Activated CD8-positive, alpha-beta memory T cell treated with anti-CD3 and anti-CD28 coated beads, Interleukin-2, amount 50 U/mL, for 1 hour (primary cell): Measurements from ENCODE around the gene RAB38.

Experiments
- DNase-seq: peaks from one replicate; pipeline ENCODE4 v3.0.0-alpha.2; 2020; ENCODE audit errors: extremely low read depth

RAB38 gene

GRCh38 chr11:88169881-88170280 is 5.4 kb downstream of the RAB38 start:
- DNase-seq = no peak

- DNase-seq = no peak
Observed at GRCh38 chr11:88169471-88169870, 5.8 kb downstream of the RAB38 start.

- no peak for DNase-seq
Observed at GRCh38 chr11:88167853-88168252, 7.4 kb downstream of the RAB38 start.

DNA sequence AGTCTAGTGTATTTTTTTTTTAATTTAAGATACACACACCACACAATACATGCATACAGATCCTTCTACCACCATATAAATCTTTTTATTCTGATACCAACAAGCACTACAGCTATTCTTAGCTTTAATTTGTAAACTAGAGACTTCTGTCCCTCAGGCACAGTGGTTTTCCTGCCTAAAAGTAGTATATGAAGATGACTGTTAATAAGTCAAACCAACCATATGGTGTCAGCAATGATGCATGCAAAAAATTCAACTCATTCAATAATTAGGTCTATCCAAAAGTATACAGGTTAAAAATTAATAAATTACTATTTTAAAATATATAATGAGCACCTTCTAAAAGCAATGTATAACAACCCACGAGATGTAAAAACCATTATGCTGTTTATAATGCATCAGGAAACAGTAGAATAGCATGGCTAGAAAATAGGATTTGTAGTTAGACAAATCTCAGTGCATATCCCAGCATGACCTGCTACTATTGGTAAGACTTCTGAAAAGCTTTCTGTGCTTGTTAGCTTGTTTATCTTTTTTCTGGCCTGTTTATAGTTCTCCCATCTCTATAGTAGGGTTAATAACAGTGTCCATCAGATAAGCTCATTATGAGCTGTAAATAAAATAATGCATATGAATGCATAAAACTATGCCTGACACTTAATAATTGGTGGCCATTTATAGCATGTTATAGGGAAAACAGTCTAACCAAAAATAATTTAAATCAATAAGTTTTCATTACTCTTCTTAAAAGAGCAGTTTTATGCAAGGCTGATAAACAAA is 10.2 kb downstream of the RAB38 start:
- no peak for DNase-seq

DNA sequence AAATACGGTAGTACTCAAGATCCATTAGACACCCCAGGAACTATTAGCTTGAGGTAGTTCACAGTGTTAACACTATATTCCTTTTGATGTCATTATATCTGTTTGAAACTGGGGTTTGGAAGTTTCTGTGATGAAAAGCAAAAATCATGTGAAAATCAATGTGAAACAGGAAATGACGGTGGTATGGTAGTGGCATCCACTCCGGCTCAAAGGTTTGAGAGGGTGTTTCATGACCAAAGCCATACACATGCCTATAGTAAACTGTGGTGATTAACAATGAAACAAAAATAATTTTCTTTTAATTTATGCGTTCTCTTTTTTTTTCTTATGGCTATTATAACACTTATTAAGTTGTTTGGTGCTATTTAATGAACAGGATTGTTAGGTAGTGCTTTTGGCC is 10.9 kb downstream of the RAB38 start:
- DNase-seq = no peak

GRCh38 chr11:88158081-88158480 is 17.2 kb downstream of the RAB38 start:
- no peak for DNase-seq

- DNase-seq = no peak
Observed at GRCh38 chr11:88157370-88157769, 17.9 kb downstream of the RAB38 start.

DNA sequence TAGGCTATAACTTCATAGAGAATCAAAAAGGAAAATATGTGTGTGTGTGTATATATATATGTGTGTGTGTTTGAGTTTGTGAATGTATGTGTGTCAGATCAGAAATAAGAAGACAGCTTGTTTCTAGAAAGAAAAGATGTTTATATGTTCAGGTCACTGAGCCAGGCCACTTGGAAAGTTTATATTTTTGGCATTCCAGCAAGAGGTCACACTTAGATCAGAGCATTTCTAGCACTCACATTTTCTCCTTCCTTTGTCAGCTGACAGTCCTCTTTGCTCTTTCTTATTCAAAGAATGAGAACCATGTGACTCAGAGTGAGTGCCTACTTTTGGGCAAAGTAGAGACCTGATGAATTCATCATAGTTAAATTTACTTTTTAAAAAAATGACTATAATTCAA is 22.9 kb downstream of the RAB38 start:
- no peak for DNase-seq

DNA sequence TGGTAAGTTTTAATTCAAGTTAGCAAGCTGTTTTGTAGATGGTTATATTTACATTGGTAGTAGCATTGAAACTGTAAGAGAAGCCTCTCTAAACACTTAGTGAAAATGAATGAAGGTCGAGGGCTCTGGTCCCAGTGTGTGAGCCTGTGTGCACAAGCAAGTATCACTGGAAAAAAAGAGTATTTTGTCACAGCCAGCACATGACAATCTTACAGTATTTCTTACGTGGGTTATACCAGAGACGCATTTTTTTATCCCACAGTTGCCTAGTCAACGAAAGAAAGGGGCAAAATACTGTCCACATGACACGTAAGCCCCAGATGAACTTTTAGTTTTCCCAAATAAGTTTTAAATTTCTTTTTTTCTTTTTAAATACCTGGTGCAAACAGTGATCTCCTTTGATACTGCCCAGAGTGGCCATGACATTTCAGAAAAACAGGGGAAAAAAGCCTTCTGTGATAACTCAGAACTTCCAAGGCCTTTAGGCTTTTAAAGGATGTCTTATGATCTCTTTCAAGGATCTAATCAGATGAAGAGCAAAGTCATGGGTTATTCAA is 23.5 kb downstream of the RAB38 start:
- DNase-seq = no peak

DNA sequence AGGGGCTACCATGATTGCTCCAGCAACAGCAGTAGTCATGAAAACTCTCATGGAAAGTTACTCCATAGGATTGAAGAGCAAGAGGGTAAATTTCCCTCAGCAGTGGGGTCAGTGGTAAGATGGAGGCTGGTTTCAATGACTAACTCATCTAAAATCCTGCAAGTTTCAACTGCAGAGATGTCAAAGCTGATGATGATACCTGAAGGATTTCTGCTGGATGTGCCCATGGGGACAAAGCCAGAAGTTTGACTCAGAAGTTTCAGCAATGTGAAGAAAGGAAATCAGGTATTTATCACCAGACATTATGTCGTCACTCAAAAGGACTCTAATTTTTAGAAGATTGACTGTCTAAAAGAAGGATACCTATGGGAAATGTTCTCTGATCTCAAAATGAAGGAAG is 29.1 kb downstream of the RAB38 start:
- no peak for DNase-seq

DNA sequence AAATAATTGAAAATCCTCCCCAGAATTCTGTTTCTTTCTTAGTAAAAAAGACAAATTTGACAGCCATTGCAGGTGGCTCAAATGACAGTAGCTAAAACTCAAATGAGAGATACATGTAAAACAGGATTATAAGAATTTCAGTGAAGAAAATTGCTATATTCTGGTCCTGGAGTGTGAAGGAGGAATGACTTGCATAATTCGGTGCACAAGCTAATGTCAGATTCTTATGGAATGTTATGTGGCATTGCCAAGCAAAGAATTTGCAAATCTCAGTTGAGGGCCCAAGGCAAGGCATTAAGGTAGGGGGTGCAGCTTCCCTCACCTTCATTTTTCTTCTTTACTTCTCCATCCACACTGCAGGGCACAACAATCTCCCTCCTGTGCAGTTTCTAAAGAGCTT is 35.4 kb downstream of the RAB38 start:
- no peak for DNase-seq

DNA sequence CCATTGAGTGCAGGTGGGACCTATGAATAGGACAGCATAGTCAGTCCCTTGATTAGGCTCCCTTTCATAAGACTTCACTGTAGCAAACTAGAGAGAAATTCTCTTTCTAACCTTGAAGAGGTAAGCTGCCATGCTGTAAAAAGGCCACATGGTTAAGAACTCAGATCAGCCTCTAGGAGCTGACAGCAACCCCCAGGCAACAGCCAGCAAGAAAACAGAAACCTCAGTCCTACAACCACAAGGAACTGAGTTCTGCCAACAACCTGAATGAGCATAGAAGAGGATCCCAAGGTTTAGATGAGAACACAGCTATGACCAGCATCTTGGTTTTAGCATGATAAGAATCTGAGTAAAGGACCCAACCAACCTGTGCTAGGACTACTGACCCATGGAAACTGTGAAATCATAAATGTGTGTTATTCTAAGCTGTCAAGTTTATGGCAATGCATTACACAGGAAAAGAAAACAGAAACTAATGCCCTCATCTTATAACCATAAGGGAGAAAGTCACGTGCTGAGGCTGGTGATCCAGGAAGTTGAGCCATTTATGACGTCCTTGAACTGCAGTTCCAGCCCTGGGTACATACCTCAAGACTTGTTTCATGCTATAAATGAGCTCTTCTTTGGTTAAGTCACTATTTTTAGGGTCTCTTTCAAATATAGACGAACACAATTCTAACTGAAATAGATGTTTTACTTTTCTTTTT is 43.3 kb downstream of the RAB38 start:
- no peak for DNase-seq

DNA sequence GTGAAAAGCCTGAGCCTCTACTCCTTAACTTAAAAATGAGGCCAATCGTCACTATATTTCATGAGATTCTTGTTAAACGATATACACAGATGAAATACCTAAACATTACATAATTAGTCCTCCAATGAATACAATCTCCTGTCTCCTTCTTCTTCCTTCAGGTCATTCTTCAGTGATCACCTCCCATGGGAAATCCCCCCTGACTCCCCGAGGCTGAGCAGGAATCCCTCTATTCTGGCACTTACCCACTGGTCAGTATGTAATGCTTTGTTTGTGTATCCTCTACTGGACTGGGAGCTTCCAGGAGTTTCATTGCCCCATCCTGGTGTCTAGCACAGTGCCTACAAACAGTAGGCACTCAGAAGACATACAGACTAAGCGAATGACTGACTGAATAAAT is 52.3 kb downstream of the RAB38 start:
- no peak for DNase-seq

GRCh38 chr11:88119561-88119960 is 55.7 kb downstream of the RAB38 start:
- no peak for DNase-seq

DNA sequence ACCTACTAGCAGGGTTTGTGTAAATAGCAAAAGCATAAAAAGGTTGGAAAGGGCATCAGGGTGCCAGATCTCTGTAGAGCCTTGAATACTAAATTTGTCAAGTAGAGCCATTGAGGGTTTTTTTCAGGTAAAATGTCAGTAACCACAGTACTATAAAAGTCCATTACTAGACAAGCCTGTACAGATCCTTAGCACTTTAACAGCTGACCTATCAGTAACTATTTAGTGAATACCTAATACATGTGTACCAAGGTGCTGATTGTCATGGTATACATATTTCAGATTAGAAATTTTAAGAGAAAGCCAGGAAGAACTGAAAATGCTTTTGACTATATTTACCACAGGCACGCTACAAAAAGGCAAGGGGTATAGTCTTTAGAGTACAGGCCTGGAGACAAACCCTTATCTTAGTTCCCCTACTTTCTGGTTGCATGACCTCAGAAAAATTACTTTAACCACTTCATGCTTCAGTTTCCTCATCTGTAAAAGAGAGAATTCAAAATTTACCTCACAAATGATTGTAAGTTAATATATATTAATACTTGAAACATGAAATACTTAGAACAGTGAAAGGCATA is 57.9 kb downstream of the RAB38 start:
- DNase-seq = no peak

DNA sequence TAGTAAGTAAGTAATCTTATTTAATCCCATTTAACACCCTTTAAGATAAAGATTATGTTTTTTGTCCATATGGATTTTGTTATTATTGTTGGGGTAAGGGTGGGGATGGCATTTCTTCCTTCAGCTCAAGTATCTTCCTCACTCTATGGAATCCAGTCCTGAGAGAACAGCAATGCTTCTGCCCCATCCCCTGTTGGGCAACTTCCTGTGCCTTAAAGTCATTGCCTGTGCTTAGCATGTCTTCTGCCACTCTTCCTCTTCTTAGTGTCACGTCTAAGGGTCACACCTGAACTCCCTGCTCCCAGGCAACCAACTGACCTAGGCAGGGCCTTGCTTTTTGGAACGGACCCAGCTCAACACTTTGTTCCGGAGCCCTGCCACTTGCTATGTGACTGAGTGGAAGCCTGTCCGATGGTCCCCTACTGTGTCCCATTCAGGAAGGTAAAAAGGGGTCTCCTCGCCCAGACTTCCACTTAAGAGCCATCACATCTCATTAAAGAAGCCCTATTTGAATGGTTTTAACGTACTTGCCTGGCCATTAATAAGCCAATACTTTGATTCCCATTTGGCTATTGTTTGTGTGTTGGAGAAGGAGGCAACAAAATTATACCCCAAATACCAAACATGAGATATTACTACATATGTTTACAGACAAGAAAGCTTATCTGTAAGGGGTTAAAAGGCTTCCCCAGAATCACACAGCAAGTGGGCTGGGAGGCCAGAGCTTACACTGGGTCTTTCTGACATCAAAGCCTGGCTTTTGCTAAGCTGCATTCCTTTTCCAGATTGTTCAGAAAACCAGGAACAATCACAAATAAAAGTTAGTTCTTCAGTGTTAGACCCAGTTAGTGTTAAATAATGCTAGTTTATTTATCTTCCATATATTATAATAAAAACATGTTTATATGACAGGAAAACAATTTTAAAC is 59.2 kb downstream of the RAB38 start:
- no peak for DNase-seq

- DNase-seq = no peak
Observed at GRCh38 chr11:88114486-88115045, 60.7 kb downstream of the RAB38 start.

GRCh38 chr11:88106666-88107065 is 68.6 kb downstream of the RAB38 start:
- DNase-seq = no peak

- no peak for DNase-seq
Observed at GRCh38 chr11:88105951-88106350, 69.3 kb downstream of the RAB38 start.

DNA sequence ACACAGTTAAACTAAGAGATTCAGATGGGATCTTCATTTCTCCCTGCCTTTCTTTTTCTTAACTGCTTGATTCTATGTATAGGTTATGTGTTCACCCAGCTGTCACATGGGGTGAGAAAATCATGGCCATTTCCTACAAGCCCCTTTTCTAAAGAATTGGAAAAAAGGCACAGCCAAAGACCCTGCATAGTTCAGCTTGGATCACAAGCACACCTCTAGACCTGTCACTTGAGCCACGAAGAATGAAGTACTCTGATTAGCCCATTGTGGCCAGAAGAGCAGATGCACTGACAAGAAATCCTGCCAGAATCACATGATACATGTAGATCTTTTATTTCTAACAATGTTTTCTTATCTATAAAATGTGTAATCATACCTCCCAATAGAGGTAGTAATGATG is 69.7 kb downstream of the RAB38 start:
- no peak for DNase-seq

DNA sequence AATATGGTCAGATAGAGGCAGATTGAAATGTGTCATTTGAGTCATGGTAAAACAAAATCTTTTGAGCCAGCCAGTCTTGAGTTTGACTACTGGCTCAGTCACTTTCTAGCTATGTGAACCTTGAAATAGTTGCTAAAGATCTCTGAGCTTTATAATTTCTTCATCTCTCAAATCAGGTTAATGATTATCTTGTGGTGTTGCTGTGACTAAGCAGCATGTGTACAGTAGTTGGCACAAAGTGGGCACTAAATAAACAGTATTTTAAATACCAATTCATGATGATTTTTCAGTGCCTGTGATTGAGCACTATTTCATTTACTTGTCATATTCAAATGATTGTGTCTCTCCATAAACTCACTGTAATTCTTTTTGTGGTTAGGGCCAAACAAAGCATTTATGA is 70.8 kb downstream of the RAB38 start:
- no peak for DNase-seq
